Endothelial cell of umbilical vein (primary cell): Measurements from ENCODE around the gene TMC2. TPM values are rescaled to one million over a fixed set of nuclear protein-coding genes. Genes with fewer than 3 reads are reported as not detected.

ENCODE experiments used
- BruUV-seq: library from RNA; stranded (reverse); fragments of 400-500 nt; replicated peaks from 2 replicates; lab custom pipeline; 2021; lab: Mats Ljungman, UMichigan
- CTCF ChIA-PET: fragments of 300-600, 350-600 bp; sonication (Branson Sonifier 250); formaldehyde crosslinking; loops from one replicate; lab custom pipeline; 2021; ENCODE audit warnings: antibody characterized with exemption, inconsistent platforms; lab: Charles Lee
- POLR2A ChIA-PET: fragments of 300-600, 350-600 bp; sonication (Branson Sonifier 250); formaldehyde crosslinking; loops from one replicate; lab custom pipeline; 2021; ENCODE audit warnings: antibody characterized with exemption, inconsistent platforms; lab: Charles Lee
- DNase-seq: peaks from one replicate; pipeline ENCODE4 v3.0.0-alpha.2; 2011; ENCODE audit warnings: low read depth, low spot score
- FAIRE-seq: peaks from 2 replicates; lab custom pipeline; 2011; peaks lifted over from hg19 to GRCh38; lab: Jason Lieb, UNC
- H2AFZ ChIP-seq: 2 replicates; pipeline ENCODE4 v1.6.0; 2012; ENCODE audit warnings: low read depth, low read length, control low read depth, inconsistent platforms
- H3K27ac ChIP-seq: 2 replicates; pipeline ENCODE4 v1.5.1; 2011; ENCODE audit warnings: low read depth, mild to moderate bottlenecking, control low read depth, low read length, moderate library complexity; ENCODE audit not compliant: insufficient read depth
- H3K27me3 ChIP-seq, 2 experiments: 2 replicates each; pipeline versions ENCODE4 v1.6.0 to v1.6.1; 2011; ENCODE audit warnings: low read length in 2 of 2, mixed read lengths in 1 of 2; ENCODE audit not compliant: control insufficient read depth in 2 of 2, insufficient read depth in 2 of 2
- H3K36me3 ChIP-seq, 2 experiments: 2 replicates in 1 of 2; 3 replicates in 1 of 2; pipeline ENCODE4 v1.5.1; 2011; ENCODE audit warnings: low read length in 2 of 2, mild to moderate bottlenecking in 1 of 2, moderate library complexity in 1 of 2; ENCODE audit not compliant: control insufficient read depth in 2 of 2, insufficient read depth in 2 of 2; ENCODE audit errors: extremely low read depth in 1 of 2
- H3K4me1 ChIP-seq: 3 replicates; pipeline ENCODE4 v1.5.1; 2011; ENCODE audit warnings: mild to moderate bottlenecking, low read length; ENCODE audit not compliant: control insufficient read depth, insufficient read depth; ENCODE audit errors: extremely low read depth
- H3K4me2 ChIP-seq: 2 replicates; pipeline ENCODE4 v1.6.1; 2011; ENCODE audit warnings: low read length, control low read depth, mixed read lengths; ENCODE audit not compliant: insufficient read depth
- H3K4me3 ChIP-seq, 3 experiments: fragments of 200-600 bp in 1 of 3; sonication (generic), shearing (Covaris generic) in 1 of 3; replicated peaks in 1 of 3; 2 replicates each; pipeline ENCODE4 v1.5.1; 2011 to 2016; ENCODE audit warnings: control low read depth in 3 of 3, low read length in 3 of 3, mild to moderate bottlenecking in 2 of 3, inconsistent platforms in 1 of 3, low read depth in 1 of 3, moderate library complexity in 1 of 3; ENCODE audit not compliant: insufficient read depth in 1 of 3
- H3K79me2 ChIP-seq: 2 replicates; pipeline ENCODE4 v1.6.0; 2012; ENCODE audit warnings: low read length, inconsistent platforms; ENCODE audit not compliant: control insufficient read depth, insufficient read depth
- H3K9ac ChIP-seq: replicated peaks from 2 replicates; pipeline ENCODE3; 2011; ENCODE audit warnings: low read length, control low read depth; ENCODE audit not compliant: insufficient read depth; ENCODE audit errors: extremely low read depth
- H3K9me1 ChIP-seq: replicated peaks from 3 replicates; pipeline ENCODE4 v1.6.0; 2011; ENCODE audit warnings: mild to moderate bottlenecking, low read length; ENCODE audit not compliant: control insufficient read depth, insufficient read depth; ENCODE audit errors: extremely low read depth
- H3K9me3 ChIP-seq: replicated peaks from 2 replicates; pipeline ENCODE4 v1.5.1; 2012; ENCODE audit warnings: low read length, inconsistent platforms; ENCODE audit not compliant: control insufficient read depth, insufficient read depth
- H4K20me1 ChIP-seq: replicated peaks from 2 replicates; pipeline ENCODE3; 2011; ENCODE audit warnings: mild to moderate bottlenecking, low read length; ENCODE audit not compliant: control insufficient read depth, insufficient read depth; ENCODE audit errors: extremely low read depth
- EZH2 ChIP-seq: IDR thresholded peaks from 2 replicates; pipeline ENCODE4 v1.6.1; 2012; ENCODE audit warnings: borderline replicate concordance, low read depth, mild to moderate bottlenecking, moderate library complexity, low read length, inconsistent platforms; ENCODE audit not compliant: severe bottlenecking
- FOS ChIP-seq: IDR thresholded peaks from 2 replicates; pipeline ENCODE4 v1.6.1; 2011; ENCODE audit warnings: mild to moderate bottlenecking, low read length, moderate library complexity, borderline replicate concordance; ENCODE audit not compliant: insufficient read depth
- GATA2 ChIP-seq: IDR thresholded peaks from 2 replicates; pipeline ENCODE4 v1.7.0; 2011; ENCODE audit warnings: low read depth, mild to moderate bottlenecking, moderate library complexity, mixed read lengths, low read length; ENCODE audit not compliant: insufficient read length, insufficient read depth
- JUN ChIP-seq: IDR thresholded peaks from 2 replicates; pipeline ENCODE4 v1.6.1; 2011; ENCODE audit warnings: borderline replicate concordance, low read depth; ENCODE audit not compliant: insufficient read length, insufficient read depth
- MYC ChIP-seq: IDR thresholded peaks from one replicate; pipeline ENCODE4 v1.6.1; 2011; ENCODE audit warnings: mild to moderate bottlenecking, low read depth, low read length
- POLR2A ChIP-seq: IDR thresholded peaks from 2 replicates; pipeline ENCODE4 v1.6.1; 2012; ENCODE audit warnings: low read depth, mild to moderate bottlenecking, control low read depth, low read length
- POLR2AphosphoS5 ChIP-seq: IDR thresholded peaks from 2 replicates; pipeline ENCODE4 v1.6.1; 2012; ENCODE audit warnings: low read depth, mild to moderate bottlenecking, control low read depth, low read length, moderate library complexity; ENCODE audit not compliant: insufficient read depth
- dilution Hi-C: fragments of 300-500 bp; cut with MboI; formaldehyde crosslinking; loops from one replicate; pipeline ENCODE4 v1.15.0; 2019; ENCODE audit warnings: low sequenced_read_pairs; ENCODE audit not compliant: extremely low pct_ligation_motif_present
- intact Hi-C: fragments of 100-400 bp; cut with micrococcal nuclease; formaldehyde crosslinking; loops from one replicate; pipeline ENCODE4 v1.10.0; 2022
- polyA plus RNA-seq, 4 experiments: library from polyadenylated mRNA; depleted of rRNA in 3 of 4; stranded (reverse) in 3 of 4; unstranded in 1 of 4; fragments of >200 nt; gene quantifications; 2 replicates each; pipeline versions ENCODE4 v1.2.1 to v1.2.3, GENCODE V29; 2011 to 2012; ENCODE audit warnings: missing spikeins in 1 of 4
- total RNA-seq: library from RNA; stranded (reverse); gene quantifications from 2 replicates; pipeline ENCODE4 v1.2.3, GENCODE V29; 2021
- TF ChIP-seq, protein P1 (sequence below), 2 donors: IDR thresholded peaks; 1 replicate in 1 of 2; 2 replicates in 1 of 2; pipeline ENCODE4 v1.5.1; 2011; ENCODE audit warnings: low read length in 2 of 2, mild to moderate bottlenecking in 2 of 2, moderate library complexity in 2 of 2, control low read depth in 1 of 2, inconsistent platforms in 1 of 2, low read depth in 1 of 2; ENCODE audit not compliant: insufficient read depth in 1 of 2; ENCODE audit errors: extremely low read depth in 1 of 2
- TF ChIP-seq, protein P2 (sequence below): IDR thresholded peaks from 2 replicates; pipeline ENCODE4 v1.6.1; 2011; ENCODE audit not compliant: insufficient read depth, insufficient read length

Gene TMC2
- total and polyA plus RNA-seq, 2 donors (not counting 3 experiments of a cell fraction or from before 2014, with no cell fraction given), result not detected

DNA sequence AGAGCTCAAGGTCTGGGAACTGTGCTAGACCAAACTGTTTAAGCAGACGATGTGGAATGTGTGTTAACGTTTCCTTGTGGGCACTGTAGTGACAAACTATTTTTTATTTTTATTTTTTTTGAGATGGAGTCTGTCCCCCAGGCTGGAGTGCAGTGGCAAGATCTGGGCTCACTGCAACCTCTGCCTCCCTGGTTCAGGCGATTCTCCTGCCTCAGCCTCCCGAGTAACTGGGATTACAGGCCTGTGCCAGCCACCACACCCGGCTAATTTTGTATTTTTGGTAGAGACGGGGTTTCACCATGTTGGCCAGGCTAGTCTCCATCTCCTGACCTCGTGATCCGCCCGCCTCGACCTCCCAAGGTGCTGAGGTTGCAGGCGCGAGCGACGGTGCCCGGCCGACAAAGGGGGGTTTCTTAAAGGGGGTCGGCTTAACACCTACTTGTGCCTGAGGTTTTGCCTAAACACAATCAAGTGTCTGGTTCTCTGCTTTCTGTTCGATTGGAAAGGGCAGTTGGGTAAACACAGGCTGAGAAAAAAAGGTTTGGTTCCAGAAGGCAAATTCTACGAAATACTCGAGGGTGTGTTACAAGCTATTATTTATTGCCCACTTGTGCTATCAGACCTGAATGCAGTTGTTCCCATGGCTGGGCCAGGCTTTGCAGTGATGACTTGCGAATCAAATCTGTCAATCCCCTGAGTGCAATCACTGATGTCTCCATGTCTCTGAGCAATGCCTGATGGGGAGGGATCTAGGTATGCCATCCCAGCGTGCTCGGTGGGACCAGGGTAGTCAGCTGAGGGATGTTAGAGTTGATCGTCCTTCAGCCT lies 117.4 kb downstream of the TMC2 start:
- dilution Hi-C loops (no loop called here), intact Hi-C loops (loop anchor here (5.0 to 10.0 kb wide), 2 partner anchors 146 to 549 kb away; partner anchors contain the start of genes STK35 and ZNF343)
- Histone ChIP-seq H3K27ac (peak overlapping the region; percentile 45), H3K4me1 (peaks cover 25% of the 10 kb centered on the region), H3K9me1 (no peaks in the 10 kb centered on the region), H3K4me2 (peak overlapping the region; percentile 68), H4K20me1 (peaks cover 3% of the 10 kb centered on the region), H3K79me2 (peaks cover 58% of the 10 kb centered on the region), H3K36me3 (peaks cover 33 to 37% of the 10 kb centered on the region in 2 experiments), H2AFZ (no peak overlapping the region), H3K9me3 (no peaks in the 10 kb centered on the region), H3K9ac (peak overlapping the region; percentile 94), H3K27me3 (no peaks in the 10 kb centered on the region), H3K4me3 (peak overlapping the region; percentile 94 to 98 (median 96))
- ChIA-PET POLR2A (interaction anchor here (0.7 kb wide), 1 partner anchor 47 kb away, joined by 3 read pairs; no protein-coding TSS in a partner anchor), CTCF (interaction anchor here (1.5 kb wide), 1 partner anchor 132 kb away, joined by 5 read pairs; no protein-coding TSS in a partner anchor)
- FAIRE-seq, result peak; percentile 21
- no TSS peak for BruUV-seq
- no peak for DNase-seq
- TF ChIP-seq, protein P1, sequence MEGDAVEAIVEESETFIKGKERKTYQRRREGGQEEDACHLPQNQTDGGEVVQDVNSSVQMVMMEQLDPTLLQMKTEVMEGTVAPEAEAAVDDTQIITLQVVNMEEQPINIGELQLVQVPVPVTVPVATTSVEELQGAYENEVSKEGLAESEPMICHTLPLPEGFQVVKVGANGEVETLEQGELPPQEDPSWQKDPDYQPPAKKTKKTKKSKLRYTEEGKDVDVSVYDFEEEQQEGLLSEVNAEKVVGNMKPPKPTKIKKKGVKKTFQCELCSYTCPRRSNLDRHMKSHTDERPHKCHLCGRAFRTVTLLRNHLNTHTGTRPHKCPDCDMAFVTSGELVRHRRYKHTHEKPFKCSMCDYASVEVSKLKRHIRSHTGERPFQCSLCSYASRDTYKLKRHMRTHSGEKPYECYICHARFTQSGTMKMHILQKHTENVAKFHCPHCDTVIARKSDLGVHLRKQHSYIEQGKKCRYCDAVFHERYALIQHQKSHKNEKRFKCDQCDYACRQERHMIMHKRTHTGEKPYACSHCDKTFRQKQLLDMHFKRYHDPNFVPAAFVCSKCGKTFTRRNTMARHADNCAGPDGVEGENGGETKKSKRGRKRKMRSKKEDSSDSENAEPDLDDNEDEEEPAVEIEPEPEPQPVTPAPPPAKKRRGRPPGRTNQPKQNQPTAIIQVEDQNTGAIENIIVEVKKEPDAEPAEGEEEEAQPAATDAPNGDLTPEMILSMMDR (IDR thresholded peaks at IDR 0.05; ENCODE audit: extremely low read depth in 1 of 2, insufficient read depth in 1 of 2, low read depth in 1 of 2, low read length in 2 of 2), result no peak
- TF ChIP-seq EZH2 (no peak), FOS (no peak), POLR2A (no peak), JUN (no peak), GATA2 (no peak), POLR2AphosphoS5 (no peak), MYC (no peak)
- TF ChIP-seq, protein P2, sequence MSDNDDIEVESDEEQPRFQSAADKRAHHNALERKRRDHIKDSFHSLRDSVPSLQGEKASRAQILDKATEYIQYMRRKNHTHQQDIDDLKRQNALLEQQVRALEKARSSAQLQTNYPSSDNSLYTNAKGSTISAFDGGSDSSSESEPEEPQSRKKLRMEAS, result no peak
